K562 (cell line): ENCODE results near the gene UBE2E3. TPM values are rescaled to one million over a fixed set of nuclear protein-coding genes. Genes with fewer than 3 reads are reported as not detected.

Experiments
- AFF4 ChIP-seq: sonication (generic); formaldehyde crosslinking; IDR thresholded peaks from 2 replicates; pipeline ENCODE4 v1.8.0; 2023; ENCODE audit warnings: mild to moderate bottlenecking, missing genetic modification reagents
- BACH1 ChIP-seq: fragments of 200-800 bp; sonication (Bioruptor generic); IDR thresholded peaks from 2 replicates; pipeline ENCODE4 v1.6.1; 2016; ENCODE audit warnings: missing genetic modification characterization, missing compliant biosample characterization
- CLOCK ChIP-seq: fragments of 250-450 bp; sonication (Bioruptor Pico); IDR thresholded peaks from 2 replicates; pipeline ENCODE4 v1.4.0; 2020; ENCODE audit warnings: mild to moderate bottlenecking, moderate library complexity, borderline replicate concordance
- FOSL1 ChIP-seq: fragments of 200-800 bp; sonication (Bioruptor generic); conservative IDR thresholded peaks from 2 replicates; pipeline ENCODE4 v1.6.1; 2016; ENCODE audit warnings: missing genetic modification characterization, missing compliant biosample characterization
- FOXM1 ChIP-seq, 2 experiments: fragments of 450-650 bp in 1 of 2; sonication (generic) in 1 of 2; formaldehyde crosslinking in 1 of 2; IDR thresholded peaks; 2 replicates each; pipeline versions ENCODE4 v1.6.1 to v1.9.0; 2017 to 2022; ENCODE audit warnings: low read depth in 2 of 2, mild to moderate bottlenecking in 2 of 2, missing genetic modification reagents in 1 of 2, moderate library complexity in 1 of 2
- GTF3C2 ChIP-seq: IDR thresholded peaks from 3 replicates; pipeline ENCODE4 v1.6.1; 2011; ENCODE audit warnings: borderline replicate concordance, mild to moderate bottlenecking, moderate library complexity; ENCODE audit not compliant: insufficient read length; ENCODE audit errors: extremely low read depth
- MAFK ChIP-seq: IDR thresholded peaks from 2 replicates; pipeline ENCODE4 v1.6.1; 2011; ENCODE audit warnings: low read length, improper control_type of control experiment
- MBD1 ChIP-seq: fragments of 250-450 bp; sonication (Bioruptor Pico); IDR thresholded peaks from 2 replicates; pipeline ENCODE4 v1.8.0; 2022; ENCODE audit warnings: inconsistent platforms
- SNIP1 ChIP-seq: fragments of 450-650 bp; IDR thresholded peaks from 2 replicates; pipeline ENCODE4 v1.7.1; 2017; ENCODE audit warnings: low read depth, mild to moderate bottlenecking
- TAF7 ChIP-seq: fragments of 450-650 bp; IDR thresholded peaks from 2 replicates; pipeline ENCODE4 v1.6.1; 2016; ENCODE audit warnings: missing genetic modification characterization, missing compliant biosample characterization
- TEAD1 ChIP-seq, 2 experiments: fragments of 450-650 bp in 1 of 2; sonication (generic) in 1 of 2; formaldehyde crosslinking; IDR thresholded peaks; 2 replicates each; pipeline versions ENCODE4 v1.4.0 to v1.8.0; 2020 to 2022; ENCODE audit warnings: mild to moderate bottlenecking in 2 of 2, missing genetic modification reagents in 1 of 2
- TFAM ChIP-seq: fragments of 250-450 bp; sonication (Bioruptor Pico); conservative IDR thresholded peaks from 2 replicates; pipeline ENCODE4 v1.5.0; 2021; ENCODE audit warnings: mild to moderate bottlenecking, moderate library complexity
- ZNF280A ChIP-seq: fragments of 450-650 bp; IDR thresholded peaks from 2 replicates; pipeline ENCODE4 v1.6.1; 2018; ENCODE audit warnings: mild to moderate bottlenecking, low read depth; ENCODE audit not compliant: partially characterized antibody
- polyA plus RNA-seq, 8 experiments: library from polyadenylated mRNA; depleted of rRNA in 4 of 8; stranded (reverse) in 5 of 8; unstranded in 3 of 8; fragments of >200 nt; fragmentation: Nextera tagmentation in 2 of 8; fragmentation: Illumina TruSeq in 1 of 8; extraction: Ambion mirVana in 2 of 8; extraction: Trizol in 1 of 8; gene quantifications; 2 replicates each; pipeline versions ENCODE4 v1.2.1 to v1.2.3, GENCODE V29; 2011 to 2014; ENCODE audit warnings: inconsistent platforms in 1 of 8, missing spikeins in 1 of 8
- total RNA-seq, 7 experiments: library from RNA; depleted of rRNA in 6 of 7; stranded (reverse); fragments of >200 nt in 6 of 7; fragmentation: Illumina TruSeq in 2 of 7; extraction: Trizol in 2 of 7; gene quantifications; 2 replicates each; pipeline versions ENCODE4 v1.2.1 to v1.2.3, GENCODE V29; 2011 to 2021; ENCODE audit warnings: low replicate concordance in 1 of 7

The UBE2E3 gene
- total and polyA plus RNA-seq, 9 of the 15 experiments (the other 6 are each of a cell fraction or from before 2014, with no cell fraction given): 58.2 to 173 (median 78.0) TPM

- TF ChIP-seq TAF7 (tag): no peak
- no peak for TF ChIP-seq CLOCK
- TF ChIP-seq MBD1 (CRISPR knock-in tag): no peak
- no peak for TF ChIP-seq GTF3C2
- peak; percentile 54; the same call in 1 of the 2 replicates for TF ChIP-seq FOSL1 (tag)
- TF ChIP-seq FOXM1 (IDR thresholded peaks at IDR 0.05; ENCODE audit: low read depth): no peak
- TF ChIP-seq FOXM1 (CRISPR knock-in tag; IDR thresholded peaks at IDR 0.05; ENCODE audit: low read depth): no peak
- no peak for TF ChIP-seq AFF4 (CRISPR knock-in tag)
- TF ChIP-seq SNIP1: no peak
- TF ChIP-seq MAFK: peak; percentile 86
- TF ChIP-seq BACH1 (tag): peak; percentile 32; the same call in 1 of the 2 replicates
- no peak for TF ChIP-seq TEAD1 (CRISPR knock-in tag; IDR thresholded peaks at IDR 0.05)
- TF ChIP-seq ZNF280A: no peak
- no peak for TF ChIP-seq TFAM (CRISPR knock-in tag)
Measured at GRCh38 chr2:181070119-181070835, 89.9 kb downstream of the UBE2E3 start (continued).
